Testis (tissue), 3 donors: Measurements from ENCODE around the gene CLIP4. TPM values are rescaled to one million over a fixed set of nuclear protein-coding genes. Genes with fewer than 3 reads are reported as not detected.

Experiments
- DNase-seq: peaks from one replicate; pipeline ENCODE4 v3.0.0-alpha.2; 2019
- H3K27ac ChIP-seq, 2 donors: fragments of 200-600 bp; sonication (generic); one replicate each; pipeline ENCODE4 v1.5.1; 2019
- H3K27me3 ChIP-seq: fragments of 200-600 bp; sonication (generic); one replicate; pipeline ENCODE4 v1.5.1; 2019
- H3K36me3 ChIP-seq: fragments of 200-600 bp; sonication (generic); one replicate; pipeline ENCODE4 v1.5.1; 2017; ENCODE audit warnings: low read depth; ENCODE audit errors: missing control alignments
- H3K4me1 ChIP-seq: fragments of 200-600 bp; sonication (generic); one replicate; pipeline ENCODE4 v1.5.1; 2019
- H3K4me3 ChIP-seq, 2 donors: fragments of 200-600 bp; sonication (generic); one replicate each; pipeline ENCODE4 v1.5.1; 2017 to 2019
- H3K9me3 ChIP-seq: fragments of 200-600 bp; sonication (generic); one replicate; pipeline ENCODE4 v1.5.1; 2017
- CTCF ChIP-seq, 3 experiments: fragments of 450-650 bp in 2 of 3; fragments of 200-600 bp in 1 of 3; sonication (generic) in 1 of 3; IDR thresholded peaks; one replicate each; pipeline ENCODE4 v1.5.1; 2016 to 2019; ENCODE audit warnings: antibody characterized with exemption in 3 of 3, mild to moderate bottlenecking in 2 of 3, moderate library complexity in 1 of 3
- POLR2A ChIP-seq: fragments of 450-650 bp; IDR thresholded peaks from one replicate; pipeline ENCODE4 v1.6.1; 2017; ENCODE audit warnings: antibody characterized with exemption, mild to moderate bottlenecking, moderate library complexity
- WGBS, 2 donors: methylation state at CpG; one replicate each; pipeline ENCODE4 v1.1.5; 2018; 5-methylcytosine and 5-hydroxymethylcytosine counted together
- intact Hi-C: fragments of 100-400 bp; cut with DNase I; formaldehyde crosslinking; loops from one replicate; pipeline ENCODE4 v1.15.1; 2023; ENCODE audit warnings: low total_unique reads
- polyA plus RNA-seq: library from polyadenylated mRNA; stranded (reverse); fragments of 350-450 nt; fragmentation: Illumina TruSeq; extraction: RNeasy Lipid Tissue Mini Kit (QIAGEN cat#74804); gene quantifications from one replicate; pipeline ENCODE4 v1.2.3, GENCODE V29; 2014; ENCODE audit warnings: low read depth, low replicate concordance; ENCODE audit not compliant: insufficient read depth
- total RNA-seq, 2 donors: library from RNA; depleted of rRNA; stranded (reverse); fragments of >200 nt; gene quantifications; one replicate each; pipeline ENCODE4 v1.2.3, GENCODE V29; 2016

The CLIP4 gene
- total and polyA plus RNA-seq, 3 donors from 2014 or later = 38.2 to 54.3 (median 43.1) TPM

- WGBS, 2 donors = 92% methylated on average over 1 of the region's 1 CpG
- DNase-seq = no peak
- TF ChIP-seq POLR2A = no peak
- TF ChIP-seq CTCF (IDR thresholded peaks at IDR 0.05) = no peak
- intact Hi-C loops = no loop called here
- Histone ChIP-seq H3K27me3 (no peaks in the 10 kb centered on the region), H3K9me3 (no peaks in the 10 kb centered on the region), H3K27ac (no peak overlapping the region), H3K4me3 (no peak overlapping the region), H3K4me1 (no peaks in the 10 kb centered on the region), H3K36me3 (no peaks in the 10 kb centered on the region)
Measured at GRCh38 chr2:29166242-29167039, 51.2 kb downstream of the CLIP4 start.

GRCh38 chr2:29174937-29175336, 59.7 kb downstream of the CLIP4 start:
- WGBS, 2 donors = 48 to 69% methylated on average over 2 of the region's 2 CpGs
- H3K36me3 ChIP-seq = no peaks in the 10 kb centered on the region
- H3K4me1 ChIP-seq = no peaks in the 10 kb centered on the region
- no peak for DNase-seq
- TF ChIP-seq CTCF (IDR thresholded peaks at IDR 0.05) (no peak), POLR2A (no peak)
- no peak overlapping the region for H3K4me3 ChIP-seq
- no peak overlapping the region for H3K27ac ChIP-seq
- intact Hi-C loops = no loop called here
- H3K9me3 ChIP-seq = no peaks in the 10 kb centered on the region
- H3K27me3 ChIP-seq = no peaks in the 10 kb centered on the region

GRCh38 chr2:29175338-29175737, 60.1 kb downstream of the CLIP4 start:
- Histone ChIP-seq H3K36me3 (no peaks in the 10 kb centered on the region), H3K27me3 (no peaks in the 10 kb centered on the region), H3K4me3 (no peak overlapping the region), H3K9me3 (no peaks in the 10 kb centered on the region), H3K27ac (no peak overlapping the region), H3K4me1 (no peaks in the 10 kb centered on the region)
- 89 to 96% methylated on average over 3 of the region's 3 CpGs for WGBS, 2 donors
- intact Hi-C loops = no loop called here
- TF ChIP-seq CTCF (IDR thresholded peaks at IDR 0.05) = no peak
- TF ChIP-seq POLR2A = no peak
- no peak for DNase-seq

GRCh38 chr2:29182334-29182733, 67.1 kb downstream of the CLIP4 start:
- Histone ChIP-seq H3K36me3 (no peaks in the 10 kb centered on the region), H3K27me3 (no peaks in the 10 kb centered on the region), H3K4me1 (no peaks in the 10 kb centered on the region), H3K27ac (no peak overlapping the region), H3K4me3 (no peak overlapping the region), H3K9me3 (no peaks in the 10 kb centered on the region)
- TF ChIP-seq CTCF (IDR thresholded peaks at IDR 0.05) = no peak
- TF ChIP-seq POLR2A = no peak
- WGBS, 2 donors = 62 to 96% methylated on average over 1 of the region's 1 CpG
- no peak for DNase-seq
- intact Hi-C loops = loop anchor here (10.0 kb wide), 1 partner anchor 218 kb away; no protein-coding TSS in a partner anchor

GRCh38 chr2:29182920-29183319, 67.7 kb downstream of the CLIP4 start:
- H3K4me1 ChIP-seq = no peaks in the 10 kb centered on the region
- intact Hi-C loops = loop anchor here (10.0 kb wide), 1 partner anchor 218 kb away; no protein-coding TSS in a partner anchor
- H3K4me3 ChIP-seq = no peak overlapping the region
- no peaks in the 10 kb centered on the region for H3K9me3 ChIP-seq
- TF ChIP-seq POLR2A = no peak
- TF ChIP-seq CTCF (IDR thresholded peaks at IDR 0.05) = no peak
- DNase-seq = no peak
- no peak overlapping the region for H3K27ac ChIP-seq
- H3K27me3 ChIP-seq = no peaks in the 10 kb centered on the region
- no peaks in the 10 kb centered on the region for H3K36me3 ChIP-seq
